ENCODE measurements around the gene DONSON.

GRCh38 chr21:33557447-33557846 lies 31.0 kb downstream of the DONSON start:
- TF ChIP-seq CTCF (IDR thresholded peaks at IDR 0.05; ENCODE audit: poor library complexity) (no peak), EZH2phosphoT487 (IDR thresholded peaks at IDR 0.05; ENCODE audit: low read depth, severe bottlenecking, unreplicated experiment) (no peak), EZH2 (IDR thresholded peaks at IDR 0.05; ENCODE audit: borderline replicate concordance) (no peak)

Data from hepatocyte (in vitro differentiated cells).